ENCODE measurements around the gene FATE1.

DNA sequence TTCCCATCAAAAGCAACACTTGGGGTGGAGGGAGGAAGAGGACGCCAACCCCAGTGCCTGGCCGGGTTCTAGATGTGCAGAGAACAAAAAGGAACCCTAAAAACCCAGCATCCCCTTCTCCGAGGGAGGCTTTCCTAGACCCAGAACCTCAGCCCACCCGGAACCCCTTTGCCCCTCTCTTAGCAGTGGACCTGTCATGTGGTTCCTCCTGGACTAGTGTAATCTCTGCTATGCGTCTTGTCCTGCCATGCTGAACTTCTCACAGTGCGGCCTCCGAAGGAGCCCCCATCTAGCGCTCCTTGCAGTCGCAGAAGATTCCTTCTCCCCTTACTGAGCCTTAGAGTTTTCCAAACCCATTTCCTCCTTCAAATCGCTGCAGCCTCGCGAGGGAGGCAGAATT, 21.7 kb upstream of the FATE1 start:
- TF ChIP-seq, protein P1, sequence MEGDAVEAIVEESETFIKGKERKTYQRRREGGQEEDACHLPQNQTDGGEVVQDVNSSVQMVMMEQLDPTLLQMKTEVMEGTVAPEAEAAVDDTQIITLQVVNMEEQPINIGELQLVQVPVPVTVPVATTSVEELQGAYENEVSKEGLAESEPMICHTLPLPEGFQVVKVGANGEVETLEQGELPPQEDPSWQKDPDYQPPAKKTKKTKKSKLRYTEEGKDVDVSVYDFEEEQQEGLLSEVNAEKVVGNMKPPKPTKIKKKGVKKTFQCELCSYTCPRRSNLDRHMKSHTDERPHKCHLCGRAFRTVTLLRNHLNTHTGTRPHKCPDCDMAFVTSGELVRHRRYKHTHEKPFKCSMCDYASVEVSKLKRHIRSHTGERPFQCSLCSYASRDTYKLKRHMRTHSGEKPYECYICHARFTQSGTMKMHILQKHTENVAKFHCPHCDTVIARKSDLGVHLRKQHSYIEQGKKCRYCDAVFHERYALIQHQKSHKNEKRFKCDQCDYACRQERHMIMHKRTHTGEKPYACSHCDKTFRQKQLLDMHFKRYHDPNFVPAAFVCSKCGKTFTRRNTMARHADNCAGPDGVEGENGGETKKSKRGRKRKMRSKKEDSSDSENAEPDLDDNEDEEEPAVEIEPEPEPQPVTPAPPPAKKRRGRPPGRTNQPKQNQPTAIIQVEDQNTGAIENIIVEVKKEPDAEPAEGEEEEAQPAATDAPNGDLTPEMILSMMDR (conservative IDR thresholded peaks at IDR 0.05 in 1 of 2, IDR thresholded peaks at IDR 0.05 in 1 of 2; ENCODE audit: low read depth in 1 of 2, low read length in 2 of 2), result no peak
- TF ChIP-seq EZH2 (IDR thresholded peaks at IDR 0.05; ENCODE audit: low read length, missing control alignments), result no peak

Measured in fibroblast of lung (primary cell).